ENCODE measurements around the gene RACK1. TPM values are rescaled to one million over a fixed set of nuclear protein-coding genes. Genes with fewer than 3 reads are reported as not detected.

The RACK1 gene
- total RNA-seq, 1 donor from 2014 or later = 1,262 TPM

GRCh38 chr5:181198905-181199519 is 44.7 kb downstream of the RACK1 start:
- DNase-seq (ENCODE audit: low spot score) = no peak

GRCh38 chr5:181198106-181198685 is 45.5 kb downstream of the RACK1 start:
- DNase-seq (ENCODE audit: low spot score) = no peak

- no peak for DNase-seq (ENCODE audit: low spot score)
Measured at GRCh38 chr5:181197326-181197951, 46.3 kb downstream of the RACK1 start.

GRCh38 chr5:181195249-181195761 is 48.4 kb downstream of the RACK1 start:
- no peak for DNase-seq (ENCODE audit: low spot score)

DNA sequence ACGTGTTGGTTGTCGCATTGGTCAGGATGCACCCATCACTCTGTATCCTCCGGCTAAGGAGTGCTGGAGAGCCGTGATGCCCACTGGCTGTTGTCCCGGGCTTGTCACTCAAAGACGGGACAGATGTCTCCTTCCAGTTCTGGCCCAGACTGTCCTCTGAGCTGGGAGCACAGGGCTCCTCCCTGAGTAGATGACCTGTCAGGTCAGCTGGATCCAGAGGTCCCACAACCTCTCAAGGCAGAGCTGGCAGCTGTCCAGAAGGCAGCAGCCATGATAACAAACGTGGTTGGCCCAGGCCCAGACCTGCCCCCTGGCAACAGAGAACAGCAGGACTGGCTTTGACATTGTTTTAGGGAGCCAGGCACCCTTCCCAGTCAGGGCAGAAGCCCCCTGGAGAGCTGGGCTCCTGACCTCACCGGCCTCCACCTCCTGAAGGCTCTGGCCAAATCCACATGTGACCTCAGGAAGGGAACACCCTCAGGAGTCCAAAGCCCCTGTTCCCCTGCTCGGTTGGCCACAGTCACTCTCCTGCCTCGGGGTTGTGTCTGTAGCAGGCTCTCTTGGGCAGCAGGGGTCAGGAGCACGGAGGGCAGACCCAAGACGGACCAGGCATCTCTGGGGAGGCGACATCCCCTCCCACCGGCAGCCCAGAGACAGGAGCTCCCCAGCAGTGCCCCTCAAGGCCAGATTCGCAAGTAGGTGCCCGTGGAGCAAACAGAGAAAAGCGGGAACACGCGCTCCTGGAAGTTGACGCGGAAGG is 49.0 kb downstream of the RACK1 start:
- DNase-seq (ENCODE audit: low spot score) = no peak

DNA sequence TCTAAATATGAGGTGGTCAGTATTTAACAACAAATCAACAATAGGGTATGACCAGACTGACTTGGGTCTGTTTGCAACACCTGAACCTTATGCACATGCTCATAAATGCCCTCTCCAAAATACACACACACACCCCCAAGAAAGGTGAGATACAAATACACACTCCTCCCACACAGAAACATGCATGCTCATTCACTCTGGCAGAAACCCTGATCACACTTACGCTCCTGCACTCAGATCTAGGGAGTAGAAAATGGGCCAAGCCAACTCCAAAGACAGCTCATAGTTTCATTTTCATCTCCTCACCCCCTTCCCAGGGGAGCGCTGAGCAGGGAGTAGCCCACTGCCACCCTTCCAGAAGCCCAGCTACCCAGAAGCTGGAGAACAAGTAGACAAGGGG is 50.0 kb downstream of the RACK1 start:
- no peak for DNase-seq (ENCODE audit: low spot score)

DNA sequence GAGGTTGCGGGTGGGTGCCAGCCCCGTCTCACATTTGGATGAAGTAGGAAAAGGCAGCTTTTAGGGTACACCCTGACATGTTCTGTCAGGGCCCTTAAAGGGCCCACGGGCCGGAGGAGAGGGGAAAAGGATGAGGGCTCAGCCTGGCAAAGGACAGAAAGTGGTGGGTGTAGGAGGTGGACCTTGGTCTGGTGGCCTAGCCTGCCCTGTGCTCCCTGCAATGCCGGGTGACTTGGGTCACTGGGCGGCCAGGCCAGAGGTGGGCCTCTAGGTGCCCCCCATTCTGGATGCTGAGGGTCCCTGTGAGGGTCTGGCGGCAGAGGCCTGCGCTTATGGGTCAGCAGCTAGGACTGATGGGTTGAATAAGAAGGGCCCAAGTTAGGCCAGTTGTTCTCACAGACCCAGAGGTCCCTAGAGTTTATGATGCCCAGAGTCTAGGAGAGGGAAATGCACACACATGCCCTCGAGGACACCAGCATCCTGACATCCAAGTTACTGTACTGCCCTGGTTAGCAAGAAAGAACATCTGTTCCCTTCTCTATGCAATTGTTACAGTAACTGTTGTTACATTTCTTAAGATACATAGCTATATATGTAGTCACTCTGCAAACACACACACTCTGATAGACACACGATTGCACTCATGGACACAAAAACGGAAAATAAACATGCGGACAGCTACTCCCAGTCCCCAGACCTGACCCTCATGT is 51.2 kb downstream of the RACK1 start:
- DNase-seq (ENCODE audit: low spot score) = no peak

DNA sequence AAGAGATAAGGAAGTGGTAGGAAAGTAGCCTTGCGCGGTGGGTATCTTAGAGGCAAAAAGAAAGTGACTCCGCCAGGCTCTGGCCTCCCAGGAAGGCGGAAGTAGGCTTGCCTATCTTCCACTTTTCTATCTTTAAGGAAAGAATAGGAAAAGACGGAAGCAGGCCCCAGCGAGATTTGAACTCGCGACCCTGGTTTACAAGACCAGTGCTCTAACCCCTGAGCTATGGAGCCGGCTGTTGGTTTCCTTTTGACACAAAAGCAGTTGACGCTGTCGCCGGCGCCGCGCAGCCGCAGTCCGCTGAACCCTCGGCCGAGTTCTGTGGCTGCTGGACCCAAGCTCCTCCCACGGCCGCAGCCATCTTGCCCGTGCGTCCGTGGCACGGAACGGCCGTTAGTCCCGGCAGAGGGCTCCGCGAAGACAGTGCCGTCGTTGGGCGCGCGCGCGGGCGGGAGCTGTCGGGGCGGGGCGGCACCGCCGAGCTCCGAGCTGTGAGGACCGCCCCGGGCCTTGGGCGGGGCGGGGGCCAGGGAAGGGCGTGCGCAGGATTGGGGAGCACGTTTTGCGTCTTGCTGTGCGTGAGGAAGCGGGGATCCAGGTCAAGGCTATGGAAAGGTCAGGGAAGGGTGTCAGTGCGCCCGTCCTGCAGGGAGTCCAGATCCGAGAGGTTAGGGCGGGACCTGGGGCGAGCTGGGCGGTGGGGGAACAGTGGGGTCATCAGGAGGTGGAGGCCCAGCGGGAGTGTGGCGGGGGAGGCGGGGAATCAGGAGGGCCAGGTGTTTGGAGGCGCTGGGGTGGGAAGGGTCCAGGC is 52.0 kb downstream of the RACK1 start:
- DNase-seq (ENCODE audit: low spot score) = peak; percentile 98

DNA sequence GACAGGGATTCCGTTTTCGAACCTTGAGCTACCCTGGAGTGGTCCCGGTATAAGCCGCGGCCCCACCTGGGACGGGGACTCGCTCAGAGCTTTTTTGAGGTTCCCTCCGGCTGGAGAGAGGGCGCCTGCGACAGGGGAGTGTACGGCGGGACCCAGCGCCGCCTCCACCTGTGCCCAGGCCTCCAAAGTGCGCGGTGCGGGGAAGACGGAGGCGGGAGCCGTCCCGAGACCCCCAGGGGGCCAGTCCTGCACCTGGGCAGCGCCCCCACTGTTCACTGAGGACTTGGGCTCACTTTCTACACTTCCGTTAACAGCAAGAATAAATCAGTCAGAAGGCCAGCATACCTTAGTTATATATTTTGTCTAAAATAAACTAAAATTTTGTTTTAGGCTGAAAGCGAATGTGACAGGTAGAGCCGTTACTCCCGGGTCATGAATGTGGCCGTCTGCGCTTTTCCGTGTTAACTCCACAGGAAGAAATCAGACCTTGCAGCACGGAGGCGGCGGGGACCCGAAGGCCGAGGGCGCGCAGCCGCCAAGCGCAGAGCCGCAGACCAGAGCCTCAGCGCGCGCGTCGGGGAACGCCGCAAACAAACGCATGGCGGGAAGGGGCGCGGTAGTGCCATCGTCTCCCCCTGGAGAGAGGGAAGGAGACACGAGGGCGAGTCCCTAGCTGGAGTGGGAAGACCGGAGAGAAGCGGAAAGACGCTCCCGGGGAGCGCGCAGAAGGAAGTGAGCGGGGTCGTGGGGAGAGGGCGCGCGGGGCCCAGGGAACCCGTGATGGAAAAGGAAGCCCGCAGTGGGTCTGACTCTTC is 52.8 kb downstream of the RACK1 start:
- DNase-seq (ENCODE audit: low spot score) = peak; percentile 90

- DNase-seq (ENCODE audit: low spot score) = peak; percentile 87
Measured at GRCh38 chr5:181189962-181190710, 53.6 kb downstream of the RACK1 start.

DNA sequence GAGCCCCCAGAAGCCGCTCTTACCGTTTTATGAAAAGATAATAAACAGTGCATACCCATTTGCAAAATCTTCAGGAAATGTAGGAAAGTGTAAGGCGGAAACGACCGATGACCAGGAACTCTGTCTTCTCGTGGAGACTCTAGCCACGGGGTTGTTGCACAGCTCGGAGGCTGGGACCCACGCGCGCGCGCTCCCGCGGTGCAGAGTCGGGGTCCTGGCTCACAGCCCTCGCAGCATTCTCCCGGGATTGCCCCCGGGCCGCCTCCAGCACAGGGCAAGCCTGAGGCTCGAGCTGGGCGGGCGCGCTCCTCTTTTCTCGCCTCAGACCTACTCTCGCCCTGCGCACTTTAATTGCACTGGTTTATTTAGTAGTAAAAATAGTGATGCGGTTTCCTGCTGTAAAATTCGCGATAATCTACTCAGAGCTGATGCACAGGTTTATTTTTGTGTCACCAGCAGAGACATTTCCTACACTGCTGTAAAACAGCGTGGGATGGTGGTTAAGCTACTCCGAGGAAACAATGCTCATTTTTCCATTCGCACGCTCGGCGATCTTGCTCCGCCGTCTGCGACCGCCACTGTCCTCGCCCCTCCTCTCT is 54.2 kb downstream of the RACK1 start:
- peak; percentile 89 for DNase-seq (ENCODE audit: low spot score)

- no peak for DNase-seq (ENCODE audit: low spot score)
Measured at GRCh38 chr5:181188700-181189362, 54.9 kb downstream of the RACK1 start.

DNA sequence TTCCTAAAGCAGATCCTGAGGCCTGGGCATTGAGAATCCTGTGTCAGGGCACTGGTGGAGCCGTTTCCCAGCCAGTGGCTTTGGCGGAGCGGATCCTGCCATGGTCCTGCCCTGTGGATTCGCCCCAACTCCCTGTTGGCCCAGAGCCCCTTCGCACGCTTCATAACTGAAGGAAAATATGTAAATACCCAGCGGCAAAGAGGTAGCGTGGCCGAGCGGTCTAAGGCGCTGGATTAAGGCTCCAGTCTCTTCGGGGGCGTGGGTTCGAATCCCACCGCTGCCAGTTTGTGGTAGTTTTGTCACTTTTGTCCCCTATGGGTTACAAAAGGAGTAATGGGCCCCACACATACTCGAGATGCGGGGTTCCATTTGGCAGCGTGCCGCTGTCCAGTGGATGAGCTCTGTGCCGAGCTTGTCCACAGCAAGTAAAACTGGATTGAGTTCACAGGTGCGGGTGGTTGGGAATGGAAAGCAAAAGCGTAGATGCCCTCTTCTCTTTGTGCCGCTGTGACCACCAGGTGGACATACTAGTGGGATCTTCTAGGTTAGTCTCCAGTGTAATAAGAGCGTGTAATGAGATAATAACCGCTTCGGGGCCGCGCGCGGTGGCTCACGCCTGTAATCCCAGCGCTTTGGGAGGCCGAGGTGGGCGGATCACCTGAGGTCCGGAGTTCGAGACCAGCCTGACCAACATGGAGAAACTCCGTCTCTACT is 56.0 kb downstream of the RACK1 start:
- DNase-seq (ENCODE audit: low spot score) = no peak

DNA sequence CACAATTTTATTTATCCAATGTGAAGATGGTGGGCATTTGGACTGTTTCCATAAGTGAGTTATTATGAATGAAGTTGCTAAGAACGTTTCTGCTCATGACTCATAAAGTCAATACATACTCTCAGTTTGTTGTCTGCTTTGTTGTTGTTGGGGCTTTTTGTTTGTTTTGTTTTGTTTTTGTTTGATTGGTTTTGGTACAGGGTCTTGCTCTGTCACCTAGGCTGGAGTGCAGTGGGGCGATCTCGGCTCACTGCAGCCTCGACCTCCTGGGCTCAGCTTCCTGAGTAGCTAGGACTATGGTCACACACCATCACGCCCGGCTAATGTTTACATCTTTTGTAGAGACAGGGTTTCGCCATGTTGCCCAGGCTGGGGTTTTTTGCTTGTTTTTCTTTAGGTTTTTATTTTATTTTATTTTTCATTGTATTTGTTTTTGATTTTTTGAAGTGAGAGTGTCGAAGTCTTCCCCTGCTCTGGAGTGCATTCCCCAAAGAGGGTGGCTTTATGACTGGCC is 56.7 kb downstream of the RACK1 start:
- DNase-seq (ENCODE audit: low spot score) = no peak

Measured in mesenteric fat pad (tissue), 1 donor.